HepG2 (cell line): ENCODE measurements around the gene HTRA2. TPM values are rescaled to one million over a fixed set of nuclear protein-coding genes. Genes with fewer than 3 reads are reported as not detected.

Experiments
- ASH2L ChIP-seq: fragments of 300-600, 200-600 bp; sonication (generic); IDR thresholded peaks from 2 replicates; pipeline ENCODE4 v1.7.0; 2017; ENCODE audit warnings: low read depth, mild to moderate bottlenecking, moderate library complexity, mixed read lengths, low read length; ENCODE audit not compliant: insufficient read length
- HES4 ChIP-seq: sonication (generic); formaldehyde crosslinking; IDR thresholded peaks from 2 replicates; pipeline ENCODE4 v1.9.0; 2021; ENCODE audit warnings: mild to moderate bottlenecking, missing genetic modification reagents, borderline replicate concordance
- ZC3H13 ChIP-seq: sonication (generic); formaldehyde crosslinking; IDR thresholded peaks from 2 replicates; pipeline ENCODE4 v1.8.1; 2023; ENCODE audit warnings: mild to moderate bottlenecking, missing genetic modification reagents, moderate library complexity
- ZFP36L1 ChIP-seq: sonication (generic); formaldehyde crosslinking; IDR thresholded peaks from 2 replicates; pipeline ENCODE4 v1.8.0; 2022; ENCODE audit warnings: mild to moderate bottlenecking, missing genetic modification reagents, moderate library complexity
- ZNF263 ChIP-seq: sonication (generic); formaldehyde crosslinking; IDR thresholded peaks from 2 replicates; pipeline ENCODE4 v1.4.0; 2020; ENCODE audit warnings: missing genetic modification reagents
- ZNF788 ChIP-seq: sonication (generic); formaldehyde crosslinking; IDR thresholded peaks from 2 replicates; pipeline ENCODE4 v1.5.0; 2020; ENCODE audit warnings: mild to moderate bottlenecking, missing genetic modification reagents, borderline replicate concordance
- polyA plus RNA-seq, 8 experiments: library from polyadenylated mRNA; depleted of rRNA in 3 of 8; stranded (reverse) in 7 of 8; unstranded in 1 of 8; fragments of >200 nt; fragmentation: Illumina TruSeq in 4 of 8; extraction: Trizol in 4 of 8; gene quantifications; 2 replicates each; pipeline versions ENCODE4 v1.2.1 to v1.2.3, GENCODE V29; 2011 to 2016; ENCODE audit warnings: low read depth in 4 of 8, missing spikeins in 1 of 8, mixed read lengths in 1 of 8; ENCODE audit not compliant: insufficient read depth in 1 of 8
- total RNA-seq, 5 experiments: library from RNA; depleted of rRNA; stranded (reverse); fragments of >200 nt; fragmentation: Illumina TruSeq; extraction: Trizol; gene quantifications; 2 replicates each; pipeline ENCODE4 v1.2.3, GENCODE V29; 2016; ENCODE audit warnings: low read depth in 1 of 5
- TF ChIP-seq, protein P1 (sequence below): sonication (generic); formaldehyde crosslinking; IDR thresholded peaks from 2 replicates; pipeline ENCODE4 v1.8.0; 2022; ENCODE audit warnings: missing genetic modification reagents, mild to moderate bottlenecking, inconsistent platforms, borderline replicate concordance
- TF ChIP-seq, protein P2 (sequence below): IDR thresholded peaks from 2 replicates; pipeline ENCODE4 v1.4.0; 2020; ENCODE audit warnings: mild to moderate bottlenecking, missing genetic modification reagents
- TF ChIP-seq, protein P3 (sequence below): sonication (generic); formaldehyde crosslinking; IDR thresholded peaks from 2 replicates; pipeline ENCODE4 v1.4.0; 2020; ENCODE audit warnings: missing genetic modification reagents

The HTRA2 gene
- total and polyA plus RNA-seq, 2 of the 13 experiments (the other 11 are each of a cell fraction or from before 2014, with no cell fraction given) = 47.7 to 50.3 TPM

DNA sequence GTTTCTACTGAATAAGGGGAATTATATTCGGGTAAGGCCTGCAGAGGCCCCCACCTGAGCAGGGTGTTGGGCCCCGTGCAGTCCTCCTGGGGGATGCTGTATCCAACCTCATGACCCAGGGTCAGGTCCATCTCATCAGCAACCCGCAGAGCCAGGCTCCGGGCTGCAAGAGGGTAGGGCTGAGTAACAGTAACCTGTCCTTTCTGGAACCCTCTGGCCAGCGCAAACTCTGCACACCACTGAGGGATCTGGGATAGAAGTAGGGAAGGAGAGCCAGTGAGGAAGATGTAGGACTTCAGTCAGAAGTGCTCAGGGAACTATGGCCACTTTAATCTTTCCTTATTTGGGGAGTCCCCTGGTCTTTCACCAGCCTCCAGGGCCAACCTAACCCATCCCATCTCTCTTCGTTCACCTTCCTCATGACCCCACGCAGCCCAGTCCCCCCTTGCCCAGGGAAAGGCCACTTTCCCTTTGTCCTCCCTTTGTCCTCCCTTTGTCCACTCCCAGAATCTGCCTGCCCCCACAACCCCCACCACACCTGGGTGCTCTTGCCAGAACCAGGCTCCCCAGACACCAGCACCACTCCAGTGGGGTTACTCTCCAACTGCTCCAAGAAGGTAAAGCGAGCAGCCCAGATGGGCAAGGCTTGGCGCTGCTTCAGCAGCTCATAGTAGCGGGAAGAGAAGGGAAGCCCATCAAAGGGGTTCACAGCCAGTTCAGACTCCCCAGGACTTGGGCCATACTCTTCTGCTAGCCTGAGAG is 4.6 kb upstream of the HTRA2 start (continued):
- TF ChIP-seq, protein P1, sequence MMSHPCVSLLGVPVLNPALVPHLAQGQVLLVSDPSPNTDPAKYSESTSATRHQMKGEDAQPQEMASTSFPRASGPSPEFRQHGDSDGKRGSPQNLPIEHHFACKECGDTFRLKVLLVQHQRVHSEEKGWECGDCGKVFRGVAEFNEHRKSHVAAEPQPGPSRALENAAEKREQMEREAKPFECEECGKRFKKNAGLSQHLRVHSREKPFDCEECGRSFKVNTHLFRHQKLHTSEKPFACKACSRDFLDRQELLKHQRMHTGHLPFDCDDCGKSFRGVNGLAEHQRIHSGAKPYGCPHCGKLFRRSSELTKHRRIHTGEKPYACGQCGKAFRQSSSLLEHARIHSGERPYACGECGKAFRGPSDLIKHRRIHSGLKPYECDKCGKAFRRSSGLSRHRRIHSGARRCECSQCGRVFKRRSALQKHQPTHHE (CRISPR knock-in tag) = no peak
- TF ChIP-seq ASH2L (no peak), ZFP36L1 (CRISPR knock-in tag) (no peak), ZNF788 (0 out of 2 replicates have a peak, but pooled peaks have one; percentile 5), ZNF263 (CRISPR knock-in tag) (no peak), ZC3H13 (CRISPR knock-in tag) (0 out of 2 replicates have a peak, but pooled peaks have one; percentile 15), HES4 (CRISPR knock-in tag) (peak; percentile 57; the same call in 1 of the 2 replicates)
- TF ChIP-seq, protein P2, sequence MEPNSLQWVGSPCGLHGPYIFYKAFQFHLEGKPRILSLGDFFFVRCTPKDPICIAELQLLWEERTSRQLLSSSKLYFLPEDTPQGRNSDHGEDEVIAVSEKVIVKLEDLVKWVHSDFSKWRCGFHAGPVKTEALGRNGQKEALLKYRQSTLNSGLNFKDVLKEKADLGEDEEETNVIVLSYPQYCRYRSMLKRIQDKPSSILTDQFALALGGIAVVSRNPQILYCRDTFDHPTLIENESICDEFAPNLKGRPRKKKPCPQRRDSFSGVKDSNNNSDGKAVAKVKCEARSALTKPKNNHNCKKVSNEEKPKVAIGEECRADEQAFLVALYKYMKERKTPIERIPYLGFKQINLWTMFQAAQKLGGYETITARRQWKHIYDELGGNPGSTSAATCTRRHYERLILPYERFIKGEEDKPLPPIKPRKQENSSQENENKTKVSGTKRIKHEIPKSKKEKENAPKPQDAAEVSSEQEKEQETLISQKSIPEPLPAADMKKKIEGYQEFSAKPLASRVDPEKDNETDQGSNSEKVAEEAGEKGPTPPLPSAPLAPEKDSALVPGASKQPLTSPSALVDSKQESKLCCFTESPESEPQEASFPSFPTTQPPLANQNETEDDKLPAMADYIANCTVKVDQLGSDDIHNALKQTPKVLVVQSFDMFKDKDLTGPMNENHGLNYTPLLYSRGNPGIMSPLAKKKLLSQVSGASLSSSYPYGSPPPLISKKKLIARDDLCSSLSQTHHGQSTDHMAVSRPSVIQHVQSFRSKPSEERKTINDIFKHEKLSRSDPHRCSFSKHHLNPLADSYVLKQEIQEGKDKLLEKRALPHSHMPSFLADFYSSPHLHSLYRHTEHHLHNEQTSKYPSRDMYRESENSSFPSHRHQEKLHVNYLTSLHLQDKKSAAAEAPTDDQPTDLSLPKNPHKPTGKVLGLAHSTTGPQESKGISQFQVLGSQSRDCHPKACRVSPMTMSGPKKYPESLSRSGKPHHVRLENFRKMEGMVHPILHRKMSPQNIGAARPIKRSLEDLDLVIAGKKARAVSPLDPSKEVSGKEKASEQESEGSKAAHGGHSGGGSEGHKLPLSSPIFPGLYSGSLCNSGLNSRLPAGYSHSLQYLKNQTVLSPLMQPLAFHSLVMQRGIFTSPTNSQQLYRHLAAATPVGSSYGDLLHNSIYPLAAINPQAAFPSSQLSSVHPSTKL (CRISPR knock-in tag) = no peak
- TF ChIP-seq, protein P3, sequence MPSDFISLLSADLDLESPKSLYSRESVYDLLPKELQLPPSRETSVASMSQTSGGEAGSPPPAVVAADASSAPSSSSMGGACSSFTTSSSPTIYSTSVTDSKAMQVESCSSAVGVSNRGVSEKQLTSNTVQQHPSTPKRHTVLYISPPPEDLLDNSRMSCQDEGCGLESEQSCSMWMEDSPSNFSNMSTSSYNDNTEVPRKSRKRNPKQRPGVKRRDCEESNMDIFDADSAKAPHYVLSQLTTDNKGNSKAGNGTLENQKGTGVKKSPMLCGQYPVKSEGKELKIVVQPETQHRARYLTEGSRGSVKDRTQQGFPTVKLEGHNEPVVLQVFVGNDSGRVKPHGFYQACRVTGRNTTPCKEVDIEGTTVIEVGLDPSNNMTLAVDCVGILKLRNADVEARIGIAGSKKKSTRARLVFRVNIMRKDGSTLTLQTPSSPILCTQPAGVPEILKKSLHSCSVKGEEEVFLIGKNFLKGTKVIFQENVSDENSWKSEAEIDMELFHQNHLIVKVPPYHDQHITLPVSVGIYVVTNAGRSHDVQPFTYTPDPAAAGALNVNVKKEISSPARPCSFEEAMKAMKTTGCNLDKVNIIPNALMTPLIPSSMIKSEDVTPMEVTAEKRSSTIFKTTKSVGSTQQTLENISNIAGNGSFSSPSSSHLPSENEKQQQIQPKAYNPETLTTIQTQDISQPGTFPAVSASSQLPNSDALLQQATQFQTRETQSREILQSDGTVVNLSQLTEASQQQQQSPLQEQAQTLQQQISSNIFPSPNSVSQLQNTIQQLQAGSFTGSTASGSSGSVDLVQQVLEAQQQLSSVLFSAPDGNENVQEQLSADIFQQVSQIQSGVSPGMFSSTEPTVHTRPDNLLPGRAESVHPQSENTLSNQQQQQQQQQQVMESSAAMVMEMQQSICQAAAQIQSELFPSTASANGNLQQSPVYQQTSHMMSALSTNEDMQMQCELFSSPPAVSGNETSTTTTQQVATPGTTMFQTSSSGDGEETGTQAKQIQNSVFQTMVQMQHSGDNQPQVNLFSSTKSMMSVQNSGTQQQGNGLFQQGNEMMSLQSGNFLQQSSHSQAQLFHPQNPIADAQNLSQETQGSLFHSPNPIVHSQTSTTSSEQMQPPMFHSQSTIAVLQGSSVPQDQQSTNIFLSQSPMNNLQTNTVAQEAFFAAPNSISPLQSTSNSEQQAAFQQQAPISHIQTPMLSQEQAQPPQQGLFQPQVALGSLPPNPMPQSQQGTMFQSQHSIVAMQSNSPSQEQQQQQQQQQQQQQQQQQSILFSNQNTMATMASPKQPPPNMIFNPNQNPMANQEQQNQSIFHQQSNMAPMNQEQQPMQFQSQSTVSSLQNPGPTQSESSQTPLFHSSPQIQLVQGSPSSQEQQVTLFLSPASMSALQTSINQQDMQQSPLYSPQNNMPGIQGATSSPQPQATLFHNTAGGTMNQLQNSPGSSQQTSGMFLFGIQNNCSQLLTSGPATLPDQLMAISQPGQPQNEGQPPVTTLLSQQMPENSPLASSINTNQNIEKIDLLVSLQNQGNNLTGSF (CRISPR knock-in tag) = no peak
